OCI-LY1 (cell line): Measurements from ENCODE around the gene ZNF467.

Experiments
- H2AFZ ChIP-seq: fragments of 200-600 bp; sonication (generic), shearing (Covaris generic); 2 replicates; pipeline ENCODE4 v1.6.0; 2014; ENCODE audit warnings: antibody characterized with exemption, mild to moderate bottlenecking, low read length
- H3F3A ChIP-seq: fragments of 200-600 bp; sonication (generic), shearing (Covaris generic); 2 replicates; pipeline ENCODE4 v1.6.0; 2014; ENCODE audit warnings: mild to moderate bottlenecking, antibody characterized with exemption, low read length, moderate library complexity; ENCODE audit not compliant: insufficient read depth
- H3K27ac ChIP-seq: fragments of 200-600 bp; sonication (generic); 2 replicates; pipeline ENCODE4 v1.5.1; 2014; ENCODE audit warnings: low read length, mixed run types, mild to moderate bottlenecking, low read depth; ENCODE audit not compliant: poor library complexity, severe bottlenecking
- H3K27me3 ChIP-seq: fragments of 200-600 bp; sonication (generic); 2 replicates; pipeline ENCODE4 v1.6.0; 2014; ENCODE audit warnings: antibody characterized with exemption, mild to moderate bottlenecking, low read length, moderate library complexity; ENCODE audit not compliant: insufficient read depth
- H3K36me3 ChIP-seq: fragments of 200-600 bp; sonication (generic); 2 replicates; pipeline ENCODE4 v1.6.1; 2014; ENCODE audit warnings: mild to moderate bottlenecking, antibody characterized with exemption, low read length, moderate library complexity, mixed read lengths; ENCODE audit not compliant: insufficient read depth
- H3K4me1 ChIP-seq: fragments of 200-600 bp; sonication (generic); 2 replicates; pipeline ENCODE4 v1.5.1; 2014; ENCODE audit warnings: mild to moderate bottlenecking, low read length, moderate library complexity; ENCODE audit not compliant: insufficient read depth, severe bottlenecking
- H3K4me2 ChIP-seq: fragments of 200-600 bp; sonication (generic), shearing (Covaris generic); 2 replicates; pipeline ENCODE4 v1.6.1; 2014; ENCODE audit warnings: low read length
- H3K4me3 ChIP-seq: fragments of 200-600 bp; sonication (generic); 2 replicates; pipeline ENCODE4 v1.5.1; 2014; ENCODE audit warnings: low read length, low read depth, mild to moderate bottlenecking, mixed read lengths; ENCODE audit not compliant: poor library complexity, severe bottlenecking
- H3K79me2 ChIP-seq: fragments of 200-600 bp; shearing (Covaris generic); 2 replicates; pipeline ENCODE4 v1.6.1; 2016; ENCODE audit warnings: mixed run types, low read length, mixed read lengths; ENCODE audit not compliant: insufficient read depth
- H3K9ac ChIP-seq: fragments of 200-600 bp; sonication (generic), shearing (Covaris generic); 2 replicates; pipeline ENCODE4 v1.6.1; 2014; ENCODE audit warnings: mild to moderate bottlenecking, low read length, mixed read lengths
- H3K9me2 ChIP-seq: fragments of 200-600 bp; sonication (generic), shearing (Covaris generic); 2 replicates; pipeline ENCODE4 v1.6.1; 2014; ENCODE audit warnings: low read depth, mild to moderate bottlenecking, low read length, mixed read lengths
- H3K9me3 ChIP-seq: fragments of 200-600 bp; shearing (Covaris generic); 2 replicates; pipeline ENCODE4 v1.6.1; 2014; ENCODE audit warnings: low read length, mixed read lengths
- H4K20me1 ChIP-seq: fragments of 200-600 bp; sonication (generic), shearing (Covaris generic); 2 replicates; pipeline ENCODE4 v1.6.0; 2016; ENCODE audit warnings: mild to moderate bottlenecking, low read length; ENCODE audit not compliant: insufficient read depth
- EZH2 ChIP-seq: fragments of 200-600 bp; sonication (generic), shearing (Covaris generic); IDR thresholded peaks from 2 replicates; pipeline ENCODE4 v1.8.0; 2017; ENCODE audit warnings: borderline replicate concordance, mixed run types, mild to moderate bottlenecking, antibody characterized with exemption, low read length, moderate library complexity, mixed read lengths
- TF ChIP-seq, protein P1 (sequence below): fragments of 200-600 bp; sonication (generic), shearing (Covaris generic); IDR thresholded peaks from 2 replicates; pipeline ENCODE4 v1.5.1; 2017; ENCODE audit warnings: mild to moderate bottlenecking, antibody characterized with exemption, low read length, moderate library complexity, mixed read lengths

The ZNF467 gene

DNA sequence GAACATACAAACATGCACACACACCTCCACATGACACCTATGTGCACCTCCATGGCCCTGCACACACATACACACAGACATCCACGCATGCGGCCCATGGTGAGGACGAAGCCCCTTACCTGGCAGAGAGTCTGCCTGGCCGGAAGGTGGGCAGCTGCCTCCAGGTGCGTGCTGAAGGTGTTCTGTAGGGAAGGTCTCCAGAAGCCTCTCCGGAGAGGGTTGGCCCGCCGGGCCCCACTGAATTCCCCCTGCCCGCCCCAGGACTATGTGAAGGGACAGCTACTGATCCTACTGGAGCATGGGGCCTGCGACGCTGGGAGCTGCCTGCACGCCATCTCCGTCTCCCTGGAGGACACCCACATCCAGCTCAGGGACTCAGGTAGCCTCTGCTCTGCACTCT is 8.5 kb upstream of the ZNF467 start:
- TF ChIP-seq, protein P1, sequence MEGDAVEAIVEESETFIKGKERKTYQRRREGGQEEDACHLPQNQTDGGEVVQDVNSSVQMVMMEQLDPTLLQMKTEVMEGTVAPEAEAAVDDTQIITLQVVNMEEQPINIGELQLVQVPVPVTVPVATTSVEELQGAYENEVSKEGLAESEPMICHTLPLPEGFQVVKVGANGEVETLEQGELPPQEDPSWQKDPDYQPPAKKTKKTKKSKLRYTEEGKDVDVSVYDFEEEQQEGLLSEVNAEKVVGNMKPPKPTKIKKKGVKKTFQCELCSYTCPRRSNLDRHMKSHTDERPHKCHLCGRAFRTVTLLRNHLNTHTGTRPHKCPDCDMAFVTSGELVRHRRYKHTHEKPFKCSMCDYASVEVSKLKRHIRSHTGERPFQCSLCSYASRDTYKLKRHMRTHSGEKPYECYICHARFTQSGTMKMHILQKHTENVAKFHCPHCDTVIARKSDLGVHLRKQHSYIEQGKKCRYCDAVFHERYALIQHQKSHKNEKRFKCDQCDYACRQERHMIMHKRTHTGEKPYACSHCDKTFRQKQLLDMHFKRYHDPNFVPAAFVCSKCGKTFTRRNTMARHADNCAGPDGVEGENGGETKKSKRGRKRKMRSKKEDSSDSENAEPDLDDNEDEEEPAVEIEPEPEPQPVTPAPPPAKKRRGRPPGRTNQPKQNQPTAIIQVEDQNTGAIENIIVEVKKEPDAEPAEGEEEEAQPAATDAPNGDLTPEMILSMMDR = no peak
- Histone ChIP-seq H3K9me2 (no peaks in the 10 kb centered on the region), H4K20me1 (no peaks in the 10 kb centered on the region), H3K79me2 (no peaks in the 10 kb centered on the region), H3K9me3 (no peaks in the 10 kb centered on the region), H3K4me2 (no peak overlapping the region), H3K36me3 (no peaks in the 10 kb centered on the region), H3K9ac (no peak overlapping the region), H3K4me3 (no peak overlapping the region), H3K27ac (no peak overlapping the region), H2AFZ (no peak overlapping the region), H3K27me3 (peaks cover 8% of the 10 kb centered on the region; the same call in 1 of the 2 replicates), H3K4me1 (no peaks in the 10 kb centered on the region), H3F3A (no peaks in the 10 kb centered on the region)

DNA sequence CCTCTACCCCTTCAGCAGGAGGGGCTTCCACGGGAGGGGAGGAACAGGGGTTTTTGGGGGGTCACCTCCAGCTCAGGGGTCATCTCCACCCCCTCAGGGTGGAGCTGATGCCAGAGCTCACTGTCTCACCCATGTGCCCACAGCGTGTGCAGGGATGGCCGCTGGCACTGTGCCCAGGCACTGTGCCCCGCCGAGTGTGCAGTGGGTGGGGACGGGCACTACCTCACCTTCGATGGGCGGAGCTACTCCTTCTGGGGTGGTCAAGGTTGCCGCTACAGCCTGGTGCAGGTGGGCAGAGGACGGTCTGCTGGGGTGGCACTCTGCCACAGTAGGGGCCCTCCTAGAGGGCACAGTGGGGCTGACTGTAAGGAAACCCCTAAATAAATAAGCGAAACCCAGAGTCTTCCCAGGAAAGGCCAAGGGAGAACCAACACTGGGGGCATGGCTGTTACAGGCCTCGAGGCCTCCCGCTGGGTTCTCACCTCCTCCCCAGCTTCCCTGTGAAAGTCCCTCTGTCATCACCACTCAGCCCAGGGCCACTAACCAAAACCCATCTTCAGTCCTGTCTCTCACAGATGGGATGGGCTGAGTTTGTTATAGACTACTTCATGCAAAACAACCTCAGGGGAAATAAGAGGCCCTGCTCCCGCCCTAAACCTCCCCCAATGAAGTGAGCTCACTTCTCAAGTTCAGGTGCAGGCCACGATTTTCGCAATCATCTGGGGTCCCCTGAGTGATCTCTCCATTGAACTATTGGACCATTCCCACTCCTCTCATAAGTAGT is 7.4 kb upstream of the ZNF467 start:
- TF ChIP-seq EZH2 = no peak
- TF ChIP-seq, protein P1 = no peak
- Histone ChIP-seq H3K4me2 (no peak overlapping the region), H3K27ac (no peak overlapping the region), H4K20me1 (no peaks in the 10 kb centered on the region), H3K27me3 (peaks cover 8% of the 10 kb centered on the region; the same call in 1 of the 2 replicates), H3K4me1 (no peaks in the 10 kb centered on the region), H3K9ac (no peak overlapping the region), H2AFZ (no peak overlapping the region), H3K79me2 (no peaks in the 10 kb centered on the region), H3K9me2 (no peaks in the 10 kb centered on the region), H3K4me3 (no peak overlapping the region), H3K36me3 (no peaks in the 10 kb centered on the region), H3F3A (no peaks in the 10 kb centered on the region), H3K9me3 (no peaks in the 10 kb centered on the region)

DNA sequence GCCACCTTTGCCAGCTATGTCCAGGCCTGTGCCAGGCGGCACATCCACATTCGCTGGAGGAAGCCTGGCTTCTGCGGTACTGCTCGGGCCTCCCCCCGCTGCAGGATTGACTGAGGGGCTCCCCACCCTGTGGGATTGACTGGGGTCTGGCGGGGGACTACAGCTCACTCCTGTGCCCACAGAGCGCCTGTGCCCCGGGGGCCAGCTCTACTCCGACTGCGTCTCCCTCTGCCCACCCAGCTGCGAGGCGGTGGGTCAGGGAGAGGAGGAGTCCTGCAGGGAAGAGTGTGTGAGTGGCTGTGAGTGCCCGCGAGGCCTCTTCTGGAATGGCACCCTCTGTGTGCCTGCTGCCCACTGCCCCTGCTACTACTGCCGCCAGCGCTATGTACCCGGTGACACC is 6.7 kb upstream of the ZNF467 start:
- Histone ChIP-seq H4K20me1 (no peaks in the 10 kb centered on the region), H3K4me3 (no peak overlapping the region), H3F3A (no peaks in the 10 kb centered on the region), H3K27me3 (peaks cover 8% of the 10 kb centered on the region; the same call in 1 of the 2 replicates), H3K79me2 (no peaks in the 10 kb centered on the region), H3K9ac (no peak overlapping the region), H3K36me3 (no peaks in the 10 kb centered on the region), H3K4me1 (no peaks in the 10 kb centered on the region), H3K9me2 (no peaks in the 10 kb centered on the region), H2AFZ (no peak overlapping the region), H3K9me3 (no peaks in the 10 kb centered on the region), H3K4me2 (no peak overlapping the region), H3K27ac (no peak overlapping the region)
- TF ChIP-seq, protein P1 = no peak
